HCT116 (cell line): ENCODE data around the gene MMP13. TPM values are rescaled to one million over a fixed set of nuclear protein-coding genes. Genes with fewer than 3 reads are reported as not detected.

Experiments
- ATAC-seq: fragments of 200-7000 bp; cut with Tn5 transposase; 2 replicates; pipeline ENCODE4 v1.9.1; 2020; ENCODE audit warnings: mild to moderate bottlenecking, moderate library complexity
- Bru-seq: library from RNA; stranded (reverse); fragments of 400-500 nt; gene quantifications from one replicate; lab custom pipeline; 2021; lab: Mats Ljungman, UMichigan
- BruChase-seq, 2 experiments: library from RNA; stranded (reverse); fragments of 400-500 nt; gene quantifications; one replicate each; lab custom pipeline; 2021; lab: Mats Ljungman, UMichigan
- BruUV-seq: library from RNA; stranded (reverse); fragments of 400-500 nt; replicated peaks from 2 replicates; lab custom pipeline; 2021; lab: Mats Ljungman, UMichigan
- CTCF ChIA-PET: fragments of 300-600 bp; sonication (Branson Sonifier 250); formaldehyde crosslinking; loops from one replicate; lab custom pipeline; 2021; ENCODE audit warnings: antibody characterized with exemption; lab: Charles Lee
- POLR2A ChIA-PET: fragments of 300-600, 350-600 bp; sonication (Branson Sonifier 250); formaldehyde crosslinking; loops from one replicate; lab custom pipeline; 2021; ENCODE audit warnings: antibody characterized with exemption; lab: Charles Lee
- RAD21 ChIA-PET, 2 experiments: fragments of 300-600 bp; sonication (Branson Sonifier 250); formaldehyde crosslinking; loops; one replicate each; lab custom pipeline; 2023; ENCODE audit warnings: low total read pairs in 2 of 2; ENCODE audit not compliant: uncharacterized antibody in 2 of 2, unreplicated experiment in 2 of 2, low non-redundant PET in 1 of 2; lab: Charles Lee
- DNase-seq: peaks from one replicate; pipeline ENCODE4 v3.0.0-alpha.2; 2010; ENCODE audit warnings: low read depth, low spot score
- H2AFZ ChIP-seq: fragments of 200-600 bp; shearing (Covaris generic), sonication (generic); 2 replicates; pipeline ENCODE4 v1.6.1; 2017; ENCODE audit warnings: low read depth, mixed run types, mixed read lengths, antibody characterized with exemption, low read length; ENCODE audit not compliant: poor library complexity, severe bottlenecking
- H3K27ac ChIP-seq: 2 replicates; pipeline ENCODE4 v1.5.1; 2012; ENCODE audit warnings: low read depth, low read length
- H3K27me3 ChIP-seq: fragments of 200-600 bp; sonication (generic); 2 replicates; pipeline ENCODE4 v1.6.1; 2016; ENCODE audit warnings: mixed run types, low read length, mixed read lengths; ENCODE audit not compliant: insufficient read depth
- H3K36me3 ChIP-seq, 2 experiments: fragments of 200-500 bp in 1 of 2; fragments of 200-600 bp in 1 of 2; sonication (Bioruptor generic) in 1 of 2; sonication (generic) in 1 of 2; 2 replicates each; pipeline versions ENCODE4 v1.5.1 to v1.6.1; 2014 to 2016; ENCODE audit warnings: low read length in 2 of 2, inconsistent platforms in 1 of 2, mixed read lengths in 1 of 2, mixed run types in 1 of 2; ENCODE audit not compliant: insufficient read depth in 2 of 2, control insufficient read depth in 1 of 2
- H3K4me1 ChIP-seq, 2 experiments: fragments of 200-600 bp in 1 of 2; sonication (generic) in 1 of 2; 2 replicates each; pipeline versions ENCODE4 v1.5.1 to v1.6.1; 2012 to 2017; ENCODE audit warnings: low read length in 2 of 2, inconsistent platforms in 1 of 2, mild to moderate bottlenecking in 1 of 2, mixed read lengths in 1 of 2, mixed run types in 1 of 2, moderate library complexity in 1 of 2; ENCODE audit not compliant: insufficient read depth in 2 of 2, control insufficient read depth in 1 of 2
- H3K4me2 ChIP-seq: fragments of 200-600 bp; sonication (generic); 2 replicates; pipeline ENCODE4 v1.6.1; 2017; ENCODE audit warnings: mixed run types, low read length, mixed read lengths
- H3K4me3 ChIP-seq, 2 experiments: fragments of 200-600 bp in 1 of 2; sonication (generic) in 1 of 2; replicated peaks in 1 of 2; 2 replicates each; pipeline ENCODE4 v1.5.1; 2011 to 2016; ENCODE audit warnings: low read length in 2 of 2, control low read depth in 1 of 2, low read depth in 1 of 2, mild to moderate bottlenecking in 1 of 2, mixed read lengths in 1 of 2, mixed run types in 1 of 2
- H3K79me2 ChIP-seq: fragments of 200-600 bp; sonication (generic); 2 replicates; pipeline ENCODE4 v1.6.1; 2017; ENCODE audit warnings: mild to moderate bottlenecking, mixed run types, low read length, moderate library complexity, mixed read lengths; ENCODE audit not compliant: insufficient read depth
- H3K9ac ChIP-seq: fragments of 200-600 bp; sonication (generic); 2 replicates; pipeline ENCODE4 v1.6.1; 2016; ENCODE audit warnings: low read length, mixed read lengths
- H3K9me2 ChIP-seq: fragments of 200-600 bp; sonication (generic), shearing (Covaris generic); 2 replicates; pipeline ENCODE4 v1.6.1; 2017; ENCODE audit warnings: mixed run types, mild to moderate bottlenecking, moderate library complexity; ENCODE audit not compliant: insufficient read depth
- H3K9me3 ChIP-seq, 2 experiments: fragments of 200-500 bp in 1 of 2; fragments of 200-600 bp in 1 of 2; sonication (Bioruptor generic) in 1 of 2; sonication (generic) in 1 of 2; 2 replicates each; pipeline ENCODE4 v1.6.1; 2014 to 2017; ENCODE audit warnings: low read length in 2 of 2, mixed read lengths in 2 of 2, inconsistent platforms in 1 of 2, low read depth in 1 of 2, mild to moderate bottlenecking in 1 of 2, mixed run types in 1 of 2, moderate library complexity in 1 of 2; ENCODE audit not compliant: control insufficient read depth in 1 of 2, insufficient read depth in 1 of 2
- H4K20me1 ChIP-seq: fragments of 200-600 bp; sonication (generic), shearing (Covaris generic); 2 replicates; pipeline ENCODE4 v1.6.1; 2017; ENCODE audit warnings: mixed run types, mild to moderate bottlenecking, moderate library complexity; ENCODE audit not compliant: insufficient read depth
- CBX3 ChIP-seq: IDR thresholded peaks from 2 replicates; pipeline ENCODE4 v1.6.1; 2012; ENCODE audit warnings: low read depth
- CEBPB ChIP-seq: IDR thresholded peaks from 2 replicates; pipeline ENCODE4 v1.6.1; 2012; ENCODE audit warnings: low read depth
- EGR1 ChIP-seq: IDR thresholded peaks from 2 replicates; pipeline ENCODE4 v1.6.1; 2012; ENCODE audit warnings: low read depth
- ELF1 ChIP-seq: IDR thresholded peaks from 2 replicates; pipeline ENCODE4 v1.6.1; 2012; ENCODE audit warnings: low read depth, borderline replicate concordance
- EZH2 ChIP-seq: fragments of 200-600 bp; sonication (generic); IDR thresholded peaks from 2 replicates; pipeline ENCODE4 v1.6.1; 2017; ENCODE audit warnings: antibody characterized with exemption, mixed run types
- EZH2phosphoT487 ChIP-seq: fragments of 200-600 bp; IDR thresholded peaks from 2 replicates; pipeline ENCODE4 v1.6.1; 2018; ENCODE audit warnings: antibody characterized with exemption, borderline replicate concordance
- FOSL1 ChIP-seq: IDR thresholded peaks from 2 replicates; pipeline ENCODE4 v1.6.1; 2012; ENCODE audit warnings: low read depth
- POLR2A ChIP-seq: IDR thresholded peaks from 2 replicates; pipeline ENCODE4 v1.7.0; 2011; ENCODE audit warnings: borderline replicate concordance; ENCODE audit not compliant: insufficient read depth, insufficient read length; ENCODE audit errors: extremely low read depth
- POLR2AphosphoS5 ChIP-seq: IDR thresholded peaks from 2 replicates; pipeline ENCODE4 v1.6.1; 2011; ENCODE audit warnings: mild to moderate bottlenecking, low read depth, low read length, moderate library complexity
- RAD21 ChIP-seq: IDR thresholded peaks from 2 replicates; pipeline ENCODE4 v1.6.1; 2012; ENCODE audit warnings: low read depth, mild to moderate bottlenecking
- SIN3A ChIP-seq: IDR thresholded peaks from 2 replicates; pipeline ENCODE4 v1.6.1; 2012; ENCODE audit warnings: low read depth
- TCF7L2 ChIP-seq: IDR thresholded peaks from 2 replicates; pipeline ENCODE4 v1.7.0; 2011; ENCODE audit warnings: borderline replicate concordance, inconsistent platforms; ENCODE audit not compliant: insufficient read depth, insufficient read length; ENCODE audit errors: extremely low read depth
- YY1 ChIP-seq: IDR thresholded peaks from 2 replicates; pipeline ENCODE4 v1.6.1; 2011; ENCODE audit warnings: low read length, low read depth, moderate library complexity, mild to moderate bottlenecking; ENCODE audit not compliant: insufficient replicate concordance; ENCODE audit errors: extremely low read depth
- intact Hi-C: fragments of 100-400 bp; cut with micrococcal nuclease; formaldehyde crosslinking; loops from 2 replicates; pipeline ENCODE4 v1.10.0; 2022
- long read RNA-seq: library from polyadenylated mRNA; unstranded; transcript quantifications from one replicate; pipeline ENCODE4 v2.0.0, GENCODE V29; 2021; ENCODE audit not compliant: unreplicated experiment
- polyA plus RNA-seq: library from polyadenylated mRNA; unstranded; fragments of >200 nt; gene quantifications from 2 replicates; pipeline ENCODE4 v1.2.1, GENCODE V29; 2012; ENCODE audit warnings: missing spikeins
- total RNA-seq: library from RNA; stranded (reverse); gene quantifications from one replicate; pipeline ENCODE4 v1.2.1, GENCODE V29; 2021; ENCODE audit not compliant: unreplicated experiment
- TF ChIP-seq, protein P1 (sequence below): IDR thresholded peaks from 2 replicates; pipeline ENCODE4 v1.6.1; 2012; ENCODE audit warnings: low read depth
- TF ChIP-seq, protein P2 (sequence below): IDR thresholded peaks from 2 replicates; pipeline ENCODE4 v1.6.1; 2011; ENCODE audit warnings: mild to moderate bottlenecking, low read length, moderate library complexity; ENCODE audit not compliant: insufficient replicate concordance; ENCODE audit errors: extremely low read depth
- TF ChIP-seq, protein P3 (sequence below): IDR thresholded peaks from 2 replicates; pipeline ENCODE4 v1.6.1; 2012
- TF ChIP-seq, protein P4 (sequence below), 3 experiments: fragments of 200-600 bp in 1 of 3; sonication (generic) in 1 of 3; IDR thresholded peaks in 2 of 3; conservative IDR thresholded peaks in 1 of 3; 2 replicates each; pipeline ENCODE4 v1.5.1; 2012 to 2017; ENCODE audit warnings: low read depth in 2 of 3, low read length in 2 of 3, antibody characterized with exemption in 1 of 3, borderline replicate concordance in 1 of 3, control low read depth in 1 of 3, mild to moderate bottlenecking in 1 of 3, mixed read lengths in 1 of 3, mixed run types in 1 of 3, moderate library complexity in 1 of 3; ENCODE audit not compliant: insufficient read depth in 1 of 3

The MMP13 gene
- total RNA-seq = not detected
- polyA plus RNA-seq = not detected in 2 replicates
- Bru-seq, nascent RNA = percentile 9 among the genes with signal in this experiment
- percentile 12 among the genes with signal in this experiment for BruChase-seq, experiment 1, labeled RNA remaining after a 6-hour chase
- percentile 6 among the genes with signal in this experiment for BruChase-seq, experiment 2, labeled RNA remaining after a 2-hour chase
- long read RNA-seq = 0 reads

DNA sequence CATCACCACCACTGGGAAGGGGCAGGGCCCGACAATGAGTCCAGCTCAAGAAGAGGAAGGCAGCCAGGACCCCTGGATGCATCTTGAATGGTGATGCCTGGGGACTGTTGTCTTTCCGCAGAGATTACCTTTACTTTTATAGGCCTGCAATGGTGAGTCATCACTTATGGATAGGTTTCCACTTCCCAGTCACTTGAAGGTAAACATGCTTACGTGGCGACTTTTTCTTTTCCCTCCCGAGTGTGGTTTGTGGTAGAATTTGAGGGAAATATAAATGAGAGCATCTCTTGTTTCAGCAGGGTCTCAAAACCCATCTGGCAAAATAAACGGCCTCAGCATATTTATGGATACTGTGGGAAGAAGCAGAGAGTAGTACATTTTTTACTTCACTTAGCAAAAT lies at the start of gene MMP13:
MMP13 (minus strand) TSS at position 109 of the 400 bp plus-strand sequence; CDS start at position 82, 27 bp downstream.
- Histone ChIP-seq H3K9ac (no peak within 1 kb of the TSS), H4K20me1 (no peaks in the 10 kb centered on the region)
- TF ChIP-seq FOSL1 (no peak), POLR2A (no peak), EZH2 (no peak), TCF7L2 (no peak), EGR1 (no peak), RAD21 (no peak), EZH2phosphoT487 (no peak), ELF1 (no peak), CBX3 (no peak), POLR2AphosphoS5 (no peak), CEBPB (no peak), YY1 (no peak), SIN3A (no peak)
- TF ChIP-seq, protein P1, sequence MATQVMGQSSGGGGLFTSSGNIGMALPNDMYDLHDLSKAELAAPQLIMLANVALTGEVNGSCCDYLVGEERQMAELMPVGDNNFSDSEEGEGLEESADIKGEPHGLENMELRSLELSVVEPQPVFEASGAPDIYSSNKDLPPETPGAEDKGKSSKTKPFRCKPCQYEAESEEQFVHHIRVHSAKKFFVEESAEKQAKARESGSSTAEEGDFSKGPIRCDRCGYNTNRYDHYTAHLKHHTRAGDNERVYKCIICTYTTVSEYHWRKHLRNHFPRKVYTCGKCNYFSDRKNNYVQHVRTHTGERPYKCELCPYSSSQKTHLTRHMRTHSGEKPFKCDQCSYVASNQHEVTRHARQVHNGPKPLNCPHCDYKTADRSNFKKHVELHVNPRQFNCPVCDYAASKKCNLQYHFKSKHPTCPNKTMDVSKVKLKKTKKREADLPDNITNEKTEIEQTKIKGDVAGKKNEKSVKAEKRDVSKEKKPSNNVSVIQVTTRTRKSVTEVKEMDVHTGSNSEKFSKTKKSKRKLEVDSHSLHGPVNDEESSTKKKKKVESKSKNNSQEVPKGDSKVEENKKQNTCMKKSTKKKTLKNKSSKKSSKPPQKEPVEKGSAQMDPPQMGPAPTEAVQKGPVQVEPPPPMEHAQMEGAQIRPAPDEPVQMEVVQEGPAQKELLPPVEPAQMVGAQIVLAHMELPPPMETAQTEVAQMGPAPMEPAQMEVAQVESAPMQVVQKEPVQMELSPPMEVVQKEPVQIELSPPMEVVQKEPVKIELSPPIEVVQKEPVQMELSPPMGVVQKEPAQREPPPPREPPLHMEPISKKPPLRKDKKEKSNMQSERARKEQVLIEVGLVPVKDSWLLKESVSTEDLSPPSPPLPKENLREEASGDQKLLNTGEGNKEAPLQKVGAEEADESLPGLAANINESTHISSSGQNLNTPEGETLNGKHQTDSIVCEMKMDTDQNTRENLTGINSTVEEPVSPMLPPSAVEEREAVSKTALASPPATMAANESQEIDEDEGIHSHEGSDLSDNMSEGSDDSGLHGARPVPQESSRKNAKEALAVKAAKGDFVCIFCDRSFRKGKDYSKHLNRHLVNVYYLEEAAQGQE = no peak
- TF ChIP-seq, protein P2, sequence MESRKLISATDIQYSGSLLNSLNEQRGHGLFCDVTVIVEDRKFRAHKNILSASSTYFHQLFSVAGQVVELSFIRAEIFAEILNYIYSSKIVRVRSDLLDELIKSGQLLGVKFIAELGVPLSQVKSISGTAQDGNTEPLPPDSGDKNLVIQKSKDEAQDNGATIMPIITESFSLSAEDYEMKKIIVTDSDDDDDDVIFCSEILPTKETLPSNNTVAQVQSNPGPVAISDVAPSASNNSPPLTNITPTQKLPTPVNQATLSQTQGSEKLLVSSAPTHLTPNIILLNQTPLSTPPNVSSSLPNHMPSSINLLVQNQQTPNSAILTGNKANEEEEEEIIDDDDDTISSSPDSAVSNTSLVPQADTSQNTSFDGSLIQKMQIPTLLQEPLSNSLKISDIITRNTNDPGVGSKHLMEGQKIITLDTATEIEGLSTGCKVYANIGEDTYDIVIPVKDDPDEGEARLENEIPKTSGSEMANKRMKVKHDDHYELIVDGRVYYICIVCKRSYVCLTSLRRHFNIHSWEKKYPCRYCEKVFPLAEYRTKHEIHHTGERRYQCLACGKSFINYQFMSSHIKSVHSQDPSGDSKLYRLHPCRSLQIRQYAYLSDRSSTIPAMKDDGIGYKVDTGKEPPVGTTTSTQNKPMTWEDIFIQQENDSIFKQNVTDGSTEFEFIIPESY = no peak
- TF ChIP-seq, protein P3, sequence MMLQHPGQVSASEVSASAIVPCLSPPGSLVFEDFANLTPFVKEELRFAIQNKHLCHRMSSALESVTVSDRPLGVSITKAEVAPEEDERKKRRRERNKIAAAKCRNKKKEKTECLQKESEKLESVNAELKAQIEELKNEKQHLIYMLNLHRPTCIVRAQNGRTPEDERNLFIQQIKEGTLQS = no peak
- TF ChIP-seq, protein P4, sequence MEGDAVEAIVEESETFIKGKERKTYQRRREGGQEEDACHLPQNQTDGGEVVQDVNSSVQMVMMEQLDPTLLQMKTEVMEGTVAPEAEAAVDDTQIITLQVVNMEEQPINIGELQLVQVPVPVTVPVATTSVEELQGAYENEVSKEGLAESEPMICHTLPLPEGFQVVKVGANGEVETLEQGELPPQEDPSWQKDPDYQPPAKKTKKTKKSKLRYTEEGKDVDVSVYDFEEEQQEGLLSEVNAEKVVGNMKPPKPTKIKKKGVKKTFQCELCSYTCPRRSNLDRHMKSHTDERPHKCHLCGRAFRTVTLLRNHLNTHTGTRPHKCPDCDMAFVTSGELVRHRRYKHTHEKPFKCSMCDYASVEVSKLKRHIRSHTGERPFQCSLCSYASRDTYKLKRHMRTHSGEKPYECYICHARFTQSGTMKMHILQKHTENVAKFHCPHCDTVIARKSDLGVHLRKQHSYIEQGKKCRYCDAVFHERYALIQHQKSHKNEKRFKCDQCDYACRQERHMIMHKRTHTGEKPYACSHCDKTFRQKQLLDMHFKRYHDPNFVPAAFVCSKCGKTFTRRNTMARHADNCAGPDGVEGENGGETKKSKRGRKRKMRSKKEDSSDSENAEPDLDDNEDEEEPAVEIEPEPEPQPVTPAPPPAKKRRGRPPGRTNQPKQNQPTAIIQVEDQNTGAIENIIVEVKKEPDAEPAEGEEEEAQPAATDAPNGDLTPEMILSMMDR (IDR thresholded peaks at IDR 0.05 in 2 of 3, conservative IDR thresholded peaks at IDR 0.05 in 1 of 3; ENCODE audit: borderline replicate concordance in 1 of 3, insufficient read depth in 1 of 3, low read depth in 2 of 3, low read length in 2 of 3) = no peak
- TF ChIP-seq, all 23 proteins: peak for 0
- ChIA-PET RAD21 (no interaction called here), CTCF (interaction anchor here (1.1 kb wide), 1 partner anchor 15 kb away, joined by 3 read pairs; no protein-coding TSS in a partner anchor), POLR2A (no interaction called here)
- no peak within 1 kb of the TSS for H2AFZ ChIP-seq
- H3K9me2 ChIP-seq = no peaks in the 10 kb centered on the region
- no peak within 1 kb of the TSS for H3K27ac ChIP-seq
- DNase-seq (no peak), ATAC-seq (no peak)
- H3K36me3 ChIP-seq = no peaks in the 10 kb centered on the region
- H3K4me3 ChIP-seq = no peak within 1 kb of the TSS
- H3K4me1 ChIP-seq = 0 out of 4 replicates have a peak, but pooled peaks cover 0 to 3% of the 10 kb centered on the region in 2 experiments
- intact Hi-C loops = no loop called here
- H3K9me3 ChIP-seq = no peaks in the 10 kb centered on the region
- no peak within 1 kb of the TSS for H3K4me2 ChIP-seq
- BruUV-seq = no TSS peak
- H3K79me2 ChIP-seq = no peaks in the 10 kb centered on the region
- no peaks in the 10 kb centered on the region for H3K27me3 ChIP-seq
